ENCODE data around the gene NDNF. TPM values are rescaled to one million over a fixed set of nuclear protein-coding genes. Genes with fewer than 3 reads are reported as not detected.

Gene NDNF
- polyA plus RNA-seq, 1 of the 3 experiments (the other 2 are of a cell fraction) = not detected

DNA sequence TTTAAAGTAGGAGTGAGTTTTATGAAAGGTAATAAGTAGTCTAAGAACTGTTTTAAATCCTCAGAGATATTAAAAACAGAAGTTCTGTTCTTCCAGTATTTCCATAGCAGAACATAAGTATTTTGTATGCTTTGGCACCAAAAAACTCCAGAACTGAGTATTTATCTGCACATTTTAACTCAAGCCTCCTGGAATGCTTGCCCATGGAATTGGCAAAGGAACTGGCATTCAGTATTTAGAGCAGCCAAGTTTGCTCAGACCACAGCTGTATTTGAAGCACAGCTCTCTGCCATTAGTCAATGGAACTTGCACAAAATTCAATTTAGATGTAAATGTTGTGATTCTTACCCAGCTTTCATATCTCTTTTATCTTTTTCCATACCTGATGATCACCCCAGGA lies 42.2 kb downstream of the NDNF start:
- H3F3A ChIP-seq (replicated peaks; ENCODE audit: insufficient read depth) = no peaks in the 10 kb centered on the region
- H3K9ac ChIP-seq = no peak overlapping the region
- CTCF ChIA-PET = interaction anchor here (1.0 to 1.1 kb wide), 2 partner anchors 20 to 601 kb away, joined by 3 to 5 read pairs; no protein-coding TSS in a partner anchor
- H3K27me3 ChIP-seq (ENCODE audit: insufficient read depth) = no peaks in the 10 kb centered on the region
- no peak overlapping the region for H3K4me3 ChIP-seq (ENCODE audit: low read depth in 2 of 2, low read length in 1 of 2)
- H3K27ac ChIP-seq (ENCODE audit: low read depth in 2 of 2, low read length in 1 of 2) = no peak overlapping the region
- no peak for DNase-seq
- no peak for TF ChIP-seq FOXM1 (IDR thresholded peaks at IDR 0.05; ENCODE audit: low read depth)
- TF ChIP-seq, protein P1, sequence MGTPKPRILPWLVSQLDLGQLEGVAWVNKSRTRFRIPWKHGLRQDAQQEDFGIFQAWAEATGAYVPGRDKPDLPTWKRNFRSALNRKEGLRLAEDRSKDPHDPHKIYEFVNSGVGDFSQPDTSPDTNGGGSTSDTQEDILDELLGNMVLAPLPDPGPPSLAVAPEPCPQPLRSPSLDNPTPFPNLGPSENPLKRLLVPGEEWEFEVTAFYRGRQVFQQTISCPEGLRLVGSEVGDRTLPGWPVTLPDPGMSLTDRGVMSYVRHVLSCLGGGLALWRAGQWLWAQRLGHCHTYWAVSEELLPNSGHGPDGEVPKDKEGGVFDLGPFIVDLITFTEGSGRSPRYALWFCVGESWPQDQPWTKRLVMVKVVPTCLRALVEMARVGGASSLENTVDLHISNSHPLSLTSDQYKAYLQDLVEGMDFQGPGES (IDR thresholded peaks at IDR 0.05; ENCODE audit: low read depth, low read length) = no peak
- TF ChIP-seq, protein P2, sequence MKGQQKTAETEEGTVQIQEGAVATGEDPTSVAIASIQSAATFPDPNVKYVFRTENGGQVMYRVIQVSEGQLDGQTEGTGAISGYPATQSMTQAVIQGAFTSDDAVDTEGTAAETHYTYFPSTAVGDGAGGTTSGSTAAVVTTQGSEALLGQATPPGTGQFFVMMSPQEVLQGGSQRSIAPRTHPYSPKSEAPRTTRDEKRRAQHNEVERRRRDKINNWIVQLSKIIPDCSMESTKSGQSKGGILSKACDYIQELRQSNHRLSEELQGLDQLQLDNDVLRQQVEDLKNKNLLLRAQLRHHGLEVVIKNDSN (IDR thresholded peaks at IDR 0.05; ENCODE audit: borderline replicate concordance, low read depth) = no peak
- TF ChIP-seq RXRA (IDR thresholded peaks at IDR 0.05; ENCODE audit: borderline replicate concordance, low read depth) = no peak
- no peak for TF ChIP-seq EZH2phosphoT487 (IDR thresholded peaks at IDR 0.05; ENCODE audit: borderline replicate concordance, low read depth)
- TF ChIP-seq, protein P3, sequence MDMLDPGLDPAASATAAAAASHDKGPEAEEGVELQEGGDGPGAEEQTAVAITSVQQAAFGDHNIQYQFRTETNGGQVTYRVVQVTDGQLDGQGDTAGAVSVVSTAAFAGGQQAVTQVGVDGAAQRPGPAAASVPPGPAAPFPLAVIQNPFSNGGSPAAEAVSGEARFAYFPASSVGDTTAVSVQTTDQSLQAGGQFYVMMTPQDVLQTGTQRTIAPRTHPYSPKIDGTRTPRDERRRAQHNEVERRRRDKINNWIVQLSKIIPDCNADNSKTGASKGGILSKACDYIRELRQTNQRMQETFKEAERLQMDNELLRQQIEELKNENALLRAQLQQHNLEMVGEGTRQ (IDR thresholded peaks at IDR 0.05; ENCODE audit: borderline replicate concordance, low read depth, low read length) = no peak
- no peak for TF ChIP-seq EP300 (IDR thresholded peaks at IDR 0.05; ENCODE audit: borderline replicate concordance in 1 of 2, low read depth in 1 of 2, low read length in 1 of 2)
- no peak for TF ChIP-seq GABPA (IDR thresholded peaks at IDR 0.05; ENCODE audit: low read depth)
- TF ChIP-seq, protein P4, sequence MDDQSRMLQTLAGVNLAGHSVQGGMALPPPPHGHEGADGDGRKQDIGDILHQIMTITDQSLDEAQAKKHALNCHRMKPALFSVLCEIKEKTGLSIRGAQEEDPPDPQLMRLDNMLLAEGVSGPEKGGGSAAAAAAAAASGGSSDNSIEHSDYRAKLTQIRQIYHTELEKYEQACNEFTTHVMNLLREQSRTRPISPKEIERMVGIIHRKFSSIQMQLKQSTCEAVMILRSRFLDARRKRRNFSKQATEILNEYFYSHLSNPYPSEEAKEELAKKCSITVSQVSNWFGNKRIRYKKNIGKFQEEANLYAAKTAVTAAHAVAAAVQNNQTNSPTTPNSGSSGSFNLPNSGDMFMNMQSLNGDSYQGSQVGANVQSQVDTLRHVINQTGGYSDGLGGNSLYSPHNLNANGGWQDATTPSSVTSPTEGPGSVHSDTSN (IDR thresholded peaks at IDR 0.05) = no peak
- TF ChIP-seq POLR2AphosphoS5 (IDR thresholded peaks at IDR 0.05; ENCODE audit: low read depth, low read length) = no peak
- TF ChIP-seq TAF1 (IDR thresholded peaks at IDR 0.05; ENCODE audit: borderline replicate concordance, low read depth, low read length) = no peak
- no peak for TF ChIP-seq FOXJ3 (CRISPR knock-in tag; IDR thresholded peaks at IDR 0.05)
- TF ChIP-seq TEAD4 (IDR thresholded peaks at IDR 0.05; ENCODE audit: borderline replicate concordance, insufficient read depth) = no peak
- no peaks in the 10 kb centered on the region for H3K9me2 ChIP-seq
- no peak overlapping the region for H3K4me2 ChIP-seq
- no peaks in the 10 kb centered on the region for H3K4me1 ChIP-seq (ENCODE audit: control insufficient read depth in 1 of 2, insufficient read depth in 2 of 2, low read depth in 1 of 2, low read length in 1 of 2)
- H2AFZ ChIP-seq (ENCODE audit: low read depth) = no peak overlapping the region
- POLR2A ChIA-PET = no interaction called here
- H3K9me3 ChIP-seq = no peaks in the 10 kb centered on the region
- H4K20me1 ChIP-seq (ENCODE audit: insufficient read depth) = no peaks in the 10 kb centered on the region
- H3K36me3 ChIP-seq (replicated peaks in 1 of 2; ENCODE audit: control insufficient read depth in 1 of 2, insufficient read depth in 2 of 2, low read length in 1 of 2) = no peaks in the 10 kb centered on the region
- no peaks in the 10 kb centered on the region for H3K79me2 ChIP-seq (ENCODE audit: insufficient read depth)

DNA sequence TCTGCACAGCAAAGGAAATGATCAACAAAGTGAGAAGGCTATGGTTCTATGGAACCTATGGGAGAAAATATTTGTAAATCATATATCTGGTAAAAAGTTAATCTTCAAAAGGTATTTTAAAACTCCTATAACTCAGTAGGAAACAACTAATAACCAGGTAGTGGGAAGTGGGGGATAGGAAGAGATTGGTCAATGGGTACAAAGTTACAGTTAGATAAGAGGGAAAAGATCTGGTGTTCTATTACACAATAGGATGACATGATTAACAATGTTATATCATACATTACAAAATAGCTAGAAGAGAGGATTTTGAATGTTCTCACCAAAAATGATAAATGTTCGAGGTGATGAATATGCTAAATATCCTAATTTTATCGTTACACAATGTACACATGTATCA lies 46.3 kb downstream of the NDNF start:
- Histone ChIP-seq H3K4me1 (ENCODE audit: control insufficient read depth in 1 of 2, insufficient read depth in 2 of 2, low read depth in 1 of 2, low read length in 1 of 2) (no peaks in the 10 kb centered on the region), H2AFZ (ENCODE audit: low read depth) (no peak overlapping the region), H3K9ac (no peak overlapping the region), H3F3A (replicated peaks; ENCODE audit: insufficient read depth) (no peaks in the 10 kb centered on the region), H3K36me3 (replicated peaks in 1 of 2; ENCODE audit: control insufficient read depth in 1 of 2, insufficient read depth in 2 of 2, low read length in 1 of 2) (no peaks in the 10 kb centered on the region), H3K9me3 (no peaks in the 10 kb centered on the region), H3K27me3 (ENCODE audit: insufficient read depth) (no peaks in the 10 kb centered on the region), H4K20me1 (ENCODE audit: insufficient read depth) (no peaks in the 10 kb centered on the region), H3K4me3 (ENCODE audit: low read depth in 2 of 2, low read length in 1 of 2) (no peak overlapping the region), H3K9me2 (no peaks in the 10 kb centered on the region), H3K4me2 (no peak overlapping the region), H3K27ac (ENCODE audit: low read depth in 2 of 2, low read length in 1 of 2) (no peak overlapping the region), H3K79me2 (ENCODE audit: insufficient read depth) (no peaks in the 10 kb centered on the region)
- no peak for DNase-seq
- TF ChIP-seq SMC3 (IDR thresholded peaks at IDR 0.05; ENCODE audit: low read depth, low read length) = no peak
- TF ChIP-seq RXRA (IDR thresholded peaks at IDR 0.05; ENCODE audit: borderline replicate concordance, low read depth) = no peak
- TF ChIP-seq RAD21 (IDR thresholded peaks at IDR 0.05; ENCODE audit: low read length) = no peak
- TF ChIP-seq CHD2 (IDR thresholded peaks at IDR 0.05; ENCODE audit: low read length, partially characterized antibody) = no peak
- no peak for TF ChIP-seq POLR2AphosphoS5 (IDR thresholded peaks at IDR 0.05; ENCODE audit: low read depth, low read length)
- no peak for TF ChIP-seq TCF12 (IDR thresholded peaks at IDR 0.05)
- TF ChIP-seq EZH2phosphoT487 (IDR thresholded peaks at IDR 0.05; ENCODE audit: borderline replicate concordance, low read depth) = no peak
- ChIA-PET POLR2A (no interaction called here), CTCF (no interaction called here)
- WGBS (ENCODE audit: low lambda C conversion rate) = 21% methylated on average over 2 of the region's 2 CpGs
